ENCODE results near the gene TECPR2.

- no peak for TF ChIP-seq CTCF (IDR thresholded peaks at IDR 0.05; ENCODE audit: low read depth, low read length)
- TF ChIP-seq POLR2A (IDR thresholded peaks at IDR 0.05; ENCODE audit: extremely low read depth, insufficient read length), result no peak
Observed at GRCh38 chr14:102392506-102392905, 29.8 kb downstream of the TECPR2 start.
